ENCODE data around the gene ARX. TPM values are rescaled to one million over a fixed set of nuclear protein-coding genes. Genes with fewer than 3 reads are reported as not detected.

The ARX gene
- polyA plus RNA-seq, 1 experiment: not detected

GRCh38 chrX:25020905-25021449, 5.2 kb upstream of the ARX start:
- POLR2A ChIA-PET: no interaction called here
- peak; percentile 52 for TF ChIP-seq CTCF (IDR thresholded peaks at IDR 0.05; ENCODE audit: insufficient read depth, low read depth, low read length)

DNA sequence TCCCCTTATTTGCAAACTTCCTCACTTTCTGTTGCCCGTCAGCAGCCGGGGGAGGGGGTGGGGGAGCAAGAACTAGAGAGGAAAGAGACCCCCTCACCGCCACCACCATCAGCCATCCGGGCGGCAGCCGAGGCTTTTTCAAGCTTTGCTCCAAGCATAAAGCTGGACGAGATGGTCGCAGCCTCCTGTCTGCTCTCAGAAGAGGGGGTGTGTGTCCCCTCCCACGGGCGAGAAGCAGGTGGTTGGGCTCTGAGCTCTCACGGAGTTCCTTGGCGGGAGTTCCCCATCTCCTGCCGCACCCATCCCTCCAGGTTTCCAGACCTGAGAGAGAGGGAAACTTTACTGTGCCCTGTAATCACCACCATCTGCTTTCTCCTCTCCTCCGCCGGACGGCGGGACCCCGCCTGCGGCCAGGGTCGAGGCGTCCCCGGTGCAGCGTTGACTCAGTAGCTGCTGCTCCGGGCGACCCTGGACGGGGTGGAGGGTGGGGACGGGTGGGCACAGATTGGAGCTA, 4.7 kb upstream of the ARX start:
- Histone ChIP-seq H3K27me3 (ENCODE audit: control insufficient read depth, insufficient read depth, low read length) (peaks cover 35% of the 10 kb centered on the region), H3K36me3 (ENCODE audit: control insufficient read depth, insufficient read depth, low read length) (no peaks in the 10 kb centered on the region), H3K4me3 (ENCODE audit: low read depth, low read length) (no peak overlapping the region)
- DNase-seq (ENCODE audit: low read depth): no peak
- ChIA-PET CTCF (interaction anchor here (0.7 to 1.0 kb wide), 3 partner anchors 21 to 182 kb away, joined by 3 to 5 read pairs (median 3); no protein-coding TSS in a partner anchor), POLR2A (no interaction called here)
- no peak for TF ChIP-seq CTCF (IDR thresholded peaks at IDR 0.05; ENCODE audit: insufficient read depth, low read depth, low read length)

More at GRCh38 chrX:25020905-25021449, 5.2 kb upstream of the ARX start:
- CTCF ChIA-PET: interaction anchor here (0.7 to 1.0 kb wide), 4 partner anchors 21 to 182 kb away, joined by 3 to 5 read pairs (median 3); no protein-coding TSS in a partner anchor
- Histone ChIP-seq H3K36me3 (ENCODE audit: control insufficient read depth, insufficient read depth, low read length) (no peaks in the 10 kb centered on the region), H3K4me3 (ENCODE audit: low read depth, low read length) (no peak overlapping the region), H3K27me3 (ENCODE audit: control insufficient read depth, insufficient read depth, low read length) (peaks cover 35% of the 10 kb centered on the region)
- no peak for DNase-seq (ENCODE audit: low read depth)

DNA sequence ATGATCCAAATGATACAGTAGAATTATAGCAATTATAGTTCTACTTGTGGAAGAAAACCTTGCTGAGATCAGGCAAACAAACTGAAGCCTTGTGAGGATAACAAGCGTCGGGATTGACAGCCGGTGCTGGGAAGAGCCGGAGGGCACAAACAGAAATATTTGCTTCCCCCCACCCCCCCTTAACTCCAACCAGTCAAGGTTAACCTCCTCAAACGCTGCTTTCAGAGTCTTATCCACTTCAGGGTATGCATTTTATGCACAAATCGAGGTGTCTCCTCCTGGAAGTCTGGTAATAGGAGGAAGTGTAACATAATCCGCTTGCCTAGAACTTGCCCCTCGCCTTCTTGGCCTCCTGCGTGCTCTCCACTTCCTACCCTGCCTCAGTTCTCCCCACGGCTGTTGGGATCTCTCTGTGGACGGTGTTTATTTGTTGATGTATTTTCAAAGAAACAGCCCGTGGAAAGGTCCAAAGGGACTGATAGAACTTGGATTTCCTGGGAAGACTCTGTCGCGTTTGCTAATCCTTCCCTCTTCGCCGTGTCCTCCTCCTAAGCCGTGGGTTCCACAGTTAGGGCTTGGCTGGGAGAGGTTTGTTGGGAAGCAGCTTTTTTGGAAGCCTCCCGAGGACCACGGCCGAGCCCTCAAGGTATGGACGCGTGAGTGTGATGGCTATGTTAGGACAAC, 4.1 kb upstream of the ARX start:
- Histone ChIP-seq H3K27me3 (ENCODE audit: control insufficient read depth, insufficient read depth, low read length) (peaks cover 40% of the 10 kb centered on the region), H3K4me3 (ENCODE audit: low read depth, low read length) (no peak overlapping the region), H3K36me3 (ENCODE audit: control insufficient read depth, insufficient read depth, low read length) (no peaks in the 10 kb centered on the region)
- POLR2A ChIA-PET: no interaction called here
- CTCF ChIA-PET: interaction anchor here (0.7 to 1.0 kb wide), 4 partner anchors 14 to 181 kb away, joined by 3 to 5 read pairs (median 3); no protein-coding TSS in a partner anchor
- TF ChIP-seq CTCF (IDR thresholded peaks at IDR 0.05; ENCODE audit: insufficient read depth, low read depth, low read length): no peak
- DNase-seq (ENCODE audit: low read depth): no peak

DNA sequence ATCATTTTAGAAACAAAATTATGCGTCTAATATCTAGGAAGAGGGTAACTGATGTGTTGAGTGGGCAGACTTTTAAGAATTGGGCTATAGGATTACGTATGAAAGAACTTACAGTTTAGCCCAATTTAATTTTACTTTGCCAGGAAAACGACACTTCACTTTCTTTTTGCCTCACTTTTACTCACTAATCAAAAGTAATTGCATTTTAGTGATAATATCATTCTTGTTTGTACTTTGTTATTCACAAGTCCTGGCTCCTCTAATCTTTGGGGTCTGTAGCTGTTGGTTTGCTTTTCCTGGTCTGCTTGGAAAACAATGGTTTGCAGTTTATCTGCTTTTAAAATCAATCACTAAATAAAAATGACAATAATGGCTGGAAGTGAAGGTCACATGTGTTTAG, 2.9 kb upstream of the ARX start:
- no peak for DNase-seq (ENCODE audit: low read depth)
- ChIA-PET POLR2A (no interaction called here), CTCF (no interaction called here)
- Histone ChIP-seq H3K27me3 (ENCODE audit: control insufficient read depth, insufficient read depth, low read length) (peaks cover 40% of the 10 kb centered on the region), H3K4me3 (ENCODE audit: low read depth, low read length) (no peak overlapping the region), H3K36me3 (ENCODE audit: control insufficient read depth, insufficient read depth, low read length) (no peaks in the 10 kb centered on the region)
- TF ChIP-seq CTCF (IDR thresholded peaks at IDR 0.05; ENCODE audit: insufficient read depth, low read depth, low read length): no peak

GRCh38 chrX:25017667-25018247, 2.0 kb upstream of the ARX start:
- CTCF ChIA-PET: no interaction called here
- DNase-seq (ENCODE audit: low read depth): no peak
- H3K4me3 ChIP-seq (ENCODE audit: low read depth, low read length): no peak overlapping the region
- POLR2A ChIA-PET: interaction anchor here (0.6 kb wide), 1 partner anchor 162 kb away, joined by 3 read pairs; no protein-coding TSS in a partner anchor
- H3K27me3 ChIP-seq (ENCODE audit: control insufficient read depth, insufficient read depth, low read length): peaks cover 42% of the 10 kb centered on the region
- no peak for TF ChIP-seq CTCF (IDR thresholded peaks at IDR 0.05; ENCODE audit: insufficient read depth, low read depth, low read length)
- no peaks in the 10 kb centered on the region for H3K36me3 ChIP-seq (ENCODE audit: control insufficient read depth, insufficient read depth, low read length)
